ENCODE measurements around the gene NOM1.
"Not testable (repeated sequence)": the region's sequence is repeated elsewhere in the genome, so short reads cannot be mapped to it uniquely, and the experiment has no call there.

Gene NOM1

DNA sequence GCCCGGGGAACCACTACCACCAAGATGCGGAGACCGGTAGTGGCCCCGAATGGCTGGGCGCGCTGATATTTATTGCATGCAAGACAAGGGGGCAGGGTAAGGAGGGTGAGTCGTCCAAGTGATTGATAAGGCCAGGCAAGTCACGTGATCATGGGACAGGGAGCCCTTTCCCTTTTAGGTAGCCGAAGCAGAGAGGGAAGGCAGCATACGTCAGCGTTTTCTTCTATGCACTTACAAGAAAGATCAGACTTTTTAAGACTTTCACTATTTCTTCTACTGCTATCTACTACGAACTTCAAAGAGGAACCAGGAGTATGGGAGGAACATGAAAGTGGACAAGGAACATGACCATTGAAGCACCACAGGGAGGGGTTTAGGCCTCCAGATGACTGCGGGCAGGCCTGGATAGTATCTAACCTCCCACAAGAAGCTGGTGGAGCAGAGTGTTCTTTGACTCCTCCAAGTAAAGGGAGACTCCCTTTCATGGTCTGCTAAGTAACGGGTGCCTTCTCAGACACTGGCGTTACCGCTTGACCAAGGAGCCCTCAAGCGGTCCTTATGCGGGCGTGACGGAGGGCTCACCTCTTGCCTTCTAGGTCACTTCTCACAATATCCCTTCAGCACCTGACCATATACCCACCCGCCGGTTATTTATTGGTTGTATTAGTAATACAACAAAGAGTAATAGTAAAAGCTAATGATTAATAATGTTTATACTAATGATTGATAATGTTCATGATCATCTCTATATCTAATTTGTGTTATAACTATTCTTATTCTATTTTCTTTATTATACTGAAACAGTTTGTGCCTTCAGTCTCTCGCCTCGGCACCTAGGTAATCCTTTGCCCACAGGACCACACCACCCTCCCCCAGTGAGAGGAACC, 28.8 kb upstream of the NOM1 start:
- H3K9me3 ChIP-seq (ENCODE audit: control insufficient read depth in 1 of 2, low read length in 2 of 2); H3K36me3 ChIP-seq (ENCODE audit: control insufficient read depth in 1 of 2, insufficient read depth in 2 of 2, low read length in 2 of 2); H3K4me3 ChIP-seq (ENCODE audit: low read depth in 1 of 2, low read length in 2 of 2); H3K27ac ChIP-seq (ENCODE audit: low read depth, low read length); H3K4me1 ChIP-seq (ENCODE audit: control insufficient read depth in 1 of 2, insufficient read depth in 2 of 2, low read length in 2 of 2); H3K9ac ChIP-seq (ENCODE audit: low read depth in 1 of 2, low read length in 2 of 2); H3K27me3 ChIP-seq (ENCODE audit: control insufficient read depth in 1 of 2, insufficient read depth in 2 of 2, low read length in 2 of 2): not testable (repeated sequence)

DNA sequence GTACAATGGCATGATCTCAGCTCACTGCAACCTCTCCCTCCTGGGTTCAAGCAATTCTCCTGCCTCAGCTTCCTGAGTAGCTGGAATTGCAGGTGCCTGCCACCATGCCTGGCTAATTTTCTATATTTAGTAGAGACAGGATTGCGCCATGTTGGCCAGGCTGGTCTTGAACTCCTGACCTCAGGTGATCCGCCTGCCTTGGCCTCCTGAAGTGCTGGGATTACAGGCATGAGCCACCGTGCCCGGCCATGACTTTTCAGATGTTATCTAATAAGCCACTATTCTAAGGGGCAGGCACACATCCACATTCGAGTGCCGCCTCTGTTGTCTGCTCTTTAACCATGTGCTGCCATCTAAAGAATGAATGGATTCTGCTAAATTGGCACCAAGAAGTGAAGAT, 27.2 kb upstream of the NOM1 start:
- not testable (repeated sequence) for H3K9me3 ChIP-seq (ENCODE audit: control insufficient read depth in 1 of 2, low read length in 2 of 2); H3K27ac ChIP-seq (ENCODE audit: low read depth, low read length); H3K9ac ChIP-seq (ENCODE audit: low read depth in 1 of 2, low read length in 2 of 2); H3K4me1 ChIP-seq (ENCODE audit: control insufficient read depth in 1 of 2, insufficient read depth in 2 of 2, low read length in 2 of 2); H3K4me3 ChIP-seq (ENCODE audit: low read depth in 1 of 2, low read length in 2 of 2); H3K27me3 ChIP-seq (ENCODE audit: control insufficient read depth in 1 of 2, insufficient read depth in 2 of 2, low read length in 2 of 2); H3K36me3 ChIP-seq (ENCODE audit: control insufficient read depth in 1 of 2, insufficient read depth in 2 of 2, low read length in 2 of 2)

DNA sequence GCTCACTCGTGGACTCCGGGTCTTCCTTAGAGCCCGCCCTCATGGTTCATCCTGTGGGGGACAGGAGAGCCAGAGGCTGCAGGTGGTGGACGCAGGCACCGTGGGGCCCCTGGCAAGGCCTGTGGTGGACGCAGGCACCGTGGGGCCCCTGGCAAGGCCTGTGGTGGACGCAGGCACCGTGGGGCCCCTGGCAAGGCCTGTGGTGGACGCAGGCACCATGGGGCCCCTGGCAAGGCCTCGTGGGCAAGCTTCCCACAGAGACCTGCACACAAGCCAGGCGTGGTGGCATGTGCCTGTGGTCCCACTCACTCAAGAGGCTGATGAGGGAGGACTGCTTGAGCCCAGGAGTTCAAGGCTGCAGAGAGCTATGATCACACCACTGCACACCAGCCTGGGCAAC, 23.7 kb upstream of the NOM1 start:
- H3K4me1 ChIP-seq (ENCODE audit: control insufficient read depth in 1 of 2, insufficient read depth in 2 of 2, low read length in 2 of 2); H3K4me3 ChIP-seq (ENCODE audit: low read depth in 1 of 2, low read length in 2 of 2); H3K36me3 ChIP-seq (ENCODE audit: control insufficient read depth in 1 of 2, insufficient read depth in 2 of 2, low read length in 2 of 2); H3K27me3 ChIP-seq (ENCODE audit: control insufficient read depth in 1 of 2, insufficient read depth in 2 of 2, low read length in 2 of 2); H3K27ac ChIP-seq (ENCODE audit: low read depth, low read length); H3K9ac ChIP-seq (ENCODE audit: low read depth in 1 of 2, low read length in 2 of 2); H3K9me3 ChIP-seq (ENCODE audit: control insufficient read depth in 1 of 2, low read length in 2 of 2): not testable (repeated sequence)

DNA sequence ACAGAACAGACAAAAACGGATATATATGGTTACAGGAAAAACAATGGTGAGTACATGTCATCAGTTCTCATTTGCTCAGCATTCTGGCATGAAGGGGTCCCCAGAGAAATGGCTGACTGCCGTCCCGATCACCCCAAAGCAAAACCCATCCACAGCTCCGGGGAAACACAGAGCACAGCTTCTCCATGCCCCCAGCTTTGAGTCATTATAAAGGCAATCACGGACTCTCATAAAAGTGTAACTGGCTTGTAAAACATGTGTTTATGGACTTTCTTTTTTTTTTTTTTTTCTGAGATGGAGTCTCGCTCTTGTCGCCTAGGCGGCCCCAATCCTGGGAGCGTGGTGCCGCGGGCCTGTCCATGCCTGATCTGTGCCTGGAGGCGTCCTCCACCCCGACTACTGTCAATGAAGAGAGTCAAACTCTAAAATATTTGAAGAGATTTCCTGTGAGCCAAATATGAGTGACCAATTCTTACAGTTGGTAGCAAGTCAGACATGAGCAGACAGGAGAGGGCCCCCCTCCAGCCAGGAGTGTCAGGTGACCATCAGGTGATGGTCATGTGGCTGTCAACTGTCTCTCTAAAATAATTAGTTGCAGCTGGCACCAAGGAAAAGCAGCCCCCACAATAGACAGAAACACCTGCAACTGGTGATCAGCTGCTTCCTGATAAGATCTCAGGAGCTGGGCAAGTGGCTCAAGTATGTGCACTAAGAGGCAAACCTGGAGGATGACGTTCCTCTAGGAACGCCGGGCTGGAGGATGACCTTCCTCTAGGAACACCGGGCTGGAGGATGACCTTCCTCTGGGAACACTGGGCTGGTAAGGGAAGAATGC, 21.7 kb upstream of the NOM1 start:
- Histone ChIP-seq H3K27me3 (ENCODE audit: control insufficient read depth in 1 of 2, insufficient read depth in 2 of 2, low read length in 2 of 2) (peaks cover 3 to 5% of the 10 kb centered on the region in 2 donors), H3K27ac (ENCODE audit: low read depth, low read length) (no peak overlapping the region), H3K9ac (ENCODE audit: low read depth in 1 of 2, low read length in 2 of 2) (no peak overlapping the region), H3K36me3 (ENCODE audit: control insufficient read depth in 1 of 2, insufficient read depth in 2 of 2, low read length in 2 of 2) (no peaks in the 10 kb centered on the region), H3K4me3 (ENCODE audit: low read depth in 1 of 2, low read length in 2 of 2) (no peak overlapping the region), H3K4me1 (ENCODE audit: control insufficient read depth in 1 of 2, insufficient read depth in 2 of 2, low read length in 2 of 2) (no peaks in the 10 kb centered on the region), H3K9me3 (ENCODE audit: control insufficient read depth in 1 of 2, low read length in 2 of 2) (no peaks in the 10 kb centered on the region)

DNA sequence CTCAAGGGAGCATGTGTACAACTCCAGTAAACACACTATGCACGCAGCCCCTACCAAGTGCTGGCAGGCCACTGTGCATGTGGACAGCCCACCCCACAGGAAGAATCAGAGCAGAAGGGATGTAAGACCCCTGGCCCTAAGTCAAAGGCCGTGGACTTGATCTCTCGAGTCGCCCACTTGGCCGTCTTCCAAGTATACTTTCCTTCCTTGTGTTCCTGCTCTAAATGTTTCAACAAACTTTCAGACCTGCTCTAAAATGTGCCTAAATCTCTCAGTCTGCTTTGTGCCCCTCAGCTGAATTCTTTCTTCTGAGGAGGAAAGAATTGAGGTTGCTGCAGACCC, 21.1 kb upstream of the NOM1 start:
- Histone ChIP-seq H3K9me3 (ENCODE audit: control insufficient read depth in 1 of 2, low read length in 2 of 2) (no peaks in the 10 kb centered on the region), H3K27ac (ENCODE audit: low read depth, low read length) (no peak overlapping the region), H3K27me3 (ENCODE audit: control insufficient read depth in 1 of 2, insufficient read depth in 2 of 2, low read length in 2 of 2) (peaks cover 3 to 5% of the 10 kb centered on the region in 2 donors), H3K4me1 (ENCODE audit: control insufficient read depth in 1 of 2, insufficient read depth in 2 of 2, low read length in 2 of 2) (no peaks in the 10 kb centered on the region), H3K9ac (ENCODE audit: low read depth in 1 of 2, low read length in 2 of 2) (no peak overlapping the region), H3K36me3 (ENCODE audit: control insufficient read depth in 1 of 2, insufficient read depth in 2 of 2, low read length in 2 of 2) (no peaks in the 10 kb centered on the region), H3K4me3 (ENCODE audit: low read depth in 1 of 2, low read length in 2 of 2) (no peak overlapping the region)

DNA sequence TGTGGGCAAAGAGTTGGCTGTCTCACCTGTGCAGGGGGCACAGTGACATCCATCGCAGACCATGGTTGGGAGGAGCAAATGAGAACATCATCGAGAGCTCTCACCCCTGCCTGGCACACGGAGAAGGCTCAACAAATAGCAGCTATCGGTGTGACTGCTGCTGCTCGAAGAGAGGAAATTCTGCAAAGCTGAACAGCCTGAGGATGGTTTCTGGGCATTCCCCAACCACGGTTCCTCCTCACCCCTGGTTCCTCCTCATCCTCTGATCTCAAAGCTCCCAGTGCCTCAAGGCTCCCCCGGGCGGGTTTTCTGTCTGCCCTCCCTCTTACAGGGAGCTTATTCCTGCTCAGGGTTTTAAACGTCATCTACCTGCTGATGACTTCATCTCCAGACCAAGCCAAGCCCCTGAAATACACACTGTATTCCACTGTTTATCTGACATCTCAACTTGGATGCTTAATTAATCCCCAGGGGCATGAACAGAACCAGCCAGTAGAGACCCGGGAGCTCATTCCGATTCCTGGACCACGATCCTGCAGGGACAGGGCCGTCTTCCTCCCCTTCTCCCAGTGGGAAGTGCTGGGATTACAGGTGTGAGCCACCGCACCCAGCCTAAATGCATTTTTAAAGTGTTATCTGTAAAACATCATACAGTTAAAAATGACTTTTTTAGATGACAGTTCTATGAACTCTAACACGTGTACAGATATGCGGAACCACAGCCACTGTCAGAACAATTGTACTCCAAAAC, 19.5 kb upstream of the NOM1 start:
- H3K9me3 ChIP-seq (ENCODE audit: control insufficient read depth in 1 of 2, low read length in 2 of 2) = no peaks in the 10 kb centered on the region
- H3K36me3 ChIP-seq (ENCODE audit: control insufficient read depth in 1 of 2, insufficient read depth in 2 of 2, low read length in 2 of 2) = no peaks in the 10 kb centered on the region
- no peak overlapping the region for H3K9ac ChIP-seq (ENCODE audit: low read depth in 1 of 2, low read length in 2 of 2)
- H3K27ac ChIP-seq (ENCODE audit: low read depth, low read length) = no peak overlapping the region
- peaks cover 3 to 5% of the 10 kb centered on the region in 2 donors for H3K27me3 ChIP-seq (ENCODE audit: control insufficient read depth in 1 of 2, insufficient read depth in 2 of 2, low read length in 2 of 2)
- H3K4me3 ChIP-seq (ENCODE audit: low read depth in 1 of 2, low read length in 2 of 2) = no peak overlapping the region
- no peaks in the 10 kb centered on the region for H3K4me1 ChIP-seq (ENCODE audit: control insufficient read depth in 1 of 2, insufficient read depth in 2 of 2, low read length in 2 of 2)

DNA sequence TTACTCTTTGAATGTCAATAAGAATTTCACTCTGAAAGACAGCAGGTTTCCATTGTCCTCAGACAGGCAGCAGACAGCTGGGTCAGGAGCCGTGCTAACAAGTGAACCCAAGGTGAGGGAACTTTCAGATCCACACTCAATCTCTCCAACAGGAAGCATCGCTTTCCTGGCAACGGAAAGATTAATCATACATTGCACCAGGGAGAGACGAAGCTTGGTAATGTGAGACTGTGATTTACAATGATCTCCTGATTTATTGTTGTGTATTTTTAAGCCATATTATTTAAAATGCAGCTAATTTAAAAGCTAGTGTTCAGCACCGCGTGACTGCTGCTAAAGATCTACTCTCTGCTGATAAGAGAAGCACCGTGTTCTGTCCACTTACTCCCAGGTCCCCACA, 17.5 kb upstream of the NOM1 start:
- no peaks in the 10 kb centered on the region for H3K9me3 ChIP-seq (ENCODE audit: control insufficient read depth in 1 of 2, low read length in 2 of 2)
- no peak overlapping the region for H3K4me3 ChIP-seq (ENCODE audit: low read depth in 1 of 2, low read length in 2 of 2)
- no peak overlapping the region for H3K27ac ChIP-seq (ENCODE audit: low read depth, low read length)
- H3K36me3 ChIP-seq (ENCODE audit: control insufficient read depth in 1 of 2, insufficient read depth in 2 of 2, low read length in 2 of 2) = no peaks in the 10 kb centered on the region
- peaks cover 3 to 5% of the 10 kb centered on the region in 2 donors for H3K27me3 ChIP-seq (ENCODE audit: control insufficient read depth in 1 of 2, insufficient read depth in 2 of 2, low read length in 2 of 2)
- no peak overlapping the region for H3K9ac ChIP-seq (ENCODE audit: low read depth in 1 of 2, low read length in 2 of 2)
- H3K4me1 ChIP-seq (ENCODE audit: control insufficient read depth in 1 of 2, insufficient read depth in 2 of 2, low read length in 2 of 2) = no peaks in the 10 kb centered on the region

DNA sequence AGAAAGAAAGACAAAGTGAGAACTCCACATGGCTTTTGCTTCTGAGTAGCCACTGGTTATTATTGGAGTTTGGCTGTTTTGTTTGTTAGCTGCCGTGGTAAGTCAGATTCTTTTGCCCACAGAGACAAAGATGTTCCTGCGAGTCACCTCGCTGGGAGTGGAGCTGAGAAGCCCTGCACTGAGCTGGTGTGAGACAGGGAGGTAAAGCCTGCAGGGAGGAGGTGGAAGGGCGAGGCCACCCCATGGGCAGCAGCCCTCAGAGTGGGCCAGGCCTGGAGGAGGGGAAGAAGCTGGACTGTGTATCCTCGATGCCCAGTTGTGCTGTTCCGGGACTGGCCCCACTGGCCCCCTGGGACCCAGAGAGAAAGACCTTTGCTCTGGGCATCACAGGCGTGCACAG, 14.3 kb upstream of the NOM1 start:
- Histone ChIP-seq H3K4me1 (ENCODE audit: control insufficient read depth in 1 of 2, insufficient read depth in 2 of 2, low read length in 2 of 2) (no peaks in the 10 kb centered on the region), H3K27ac (ENCODE audit: low read depth, low read length) (no peak overlapping the region), H3K4me3 (ENCODE audit: low read depth in 1 of 2, low read length in 2 of 2) (no peak overlapping the region), H3K9me3 (ENCODE audit: control insufficient read depth in 1 of 2, low read length in 2 of 2) (no peaks in the 10 kb centered on the region), H3K27me3 (ENCODE audit: control insufficient read depth in 1 of 2, insufficient read depth in 2 of 2, low read length in 2 of 2) (peaks cover 0 to under 1% of the 10 kb centered on the region in 2 donors), H3K9ac (ENCODE audit: low read depth in 1 of 2, low read length in 2 of 2) (no peak overlapping the region), H3K36me3 (ENCODE audit: control insufficient read depth in 1 of 2, insufficient read depth in 2 of 2, low read length in 2 of 2) (no peaks in the 10 kb centered on the region)

DNA sequence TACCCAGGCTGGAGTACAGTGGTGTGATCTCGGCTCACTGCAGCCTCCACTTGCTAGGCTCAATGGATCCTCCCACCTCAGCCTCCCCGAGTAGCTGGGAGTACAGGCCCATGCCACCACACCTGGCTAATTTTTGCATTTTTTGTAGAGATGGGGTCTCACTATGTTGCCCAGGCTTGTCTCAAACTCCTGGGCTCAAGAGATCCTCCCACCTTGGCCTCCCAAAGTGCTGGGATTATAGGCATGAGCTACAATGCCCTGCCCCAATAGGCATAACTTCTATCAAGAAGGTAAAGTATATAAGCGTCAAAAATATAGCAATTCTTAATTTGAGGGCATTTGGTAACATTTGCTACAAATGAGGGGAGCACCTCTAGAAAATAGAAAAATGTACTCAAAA, 12.7 kb upstream of the NOM1 start:
- H3K4me1 ChIP-seq (ENCODE audit: control insufficient read depth in 1 of 2, insufficient read depth in 2 of 2, low read length in 2 of 2); H3K9ac ChIP-seq (ENCODE audit: low read depth in 1 of 2, low read length in 2 of 2); H3K9me3 ChIP-seq (ENCODE audit: control insufficient read depth in 1 of 2, low read length in 2 of 2); H3K36me3 ChIP-seq (ENCODE audit: control insufficient read depth in 1 of 2, insufficient read depth in 2 of 2, low read length in 2 of 2); H3K27ac ChIP-seq (ENCODE audit: low read depth, low read length); H3K4me3 ChIP-seq (ENCODE audit: low read depth in 1 of 2, low read length in 2 of 2); H3K27me3 ChIP-seq (ENCODE audit: control insufficient read depth in 1 of 2, insufficient read depth in 2 of 2, low read length in 2 of 2): not testable (repeated sequence)

Measured in duodenal mucosa (tissue), 2 donors.